Caco-2 (cell line): ENCODE results near the gene CALHM2. TPM values are rescaled to one million over a fixed set of nuclear protein-coding genes. Genes with fewer than 3 reads are reported as not detected.

ENCODE experiments used
- BruUV-seq: library from RNA; stranded (reverse); fragments of 400-500 nt; replicated peaks from 2 replicates; lab custom pipeline; 2021; lab: Mats Ljungman, UMichigan
- CTCF ChIA-PET: fragments of 300-600 bp; sonication (Branson Sonifier 250); formaldehyde crosslinking; loops from one replicate; lab custom pipeline; 2022; ENCODE audit warnings: antibody characterized with exemption; lab: Charles Lee
- POLR2A ChIA-PET: fragments of 300-600 bp; sonication (Branson Sonifier 250); formaldehyde crosslinking; loops from one replicate; lab custom pipeline; 2022; ENCODE audit warnings: antibody characterized with exemption; lab: Charles Lee
- DNase-seq, 2 experiments: peaks; one replicate each; pipeline versions ENCODE4 v3.0.0 to v3.0.0-alpha.2; 2020 to 2022
- H3K27me3 ChIP-seq: replicated peaks from 2 replicates; pipeline ENCODE4 v1.6.0; 2011; ENCODE audit warnings: low read length; ENCODE audit not compliant: control insufficient read depth, insufficient read depth
- H3K36me3 ChIP-seq: 2 replicates; pipeline ENCODE4 v1.5.1; 2011; ENCODE audit warnings: low read length; ENCODE audit not compliant: control insufficient read depth, insufficient read depth
- H3K4me1 ChIP-seq: fragments of 250-450 bp; sonication (Bioruptor Pico); 2 replicates; pipeline ENCODE4 v1.5.1; 2020; ENCODE audit warnings: mild to moderate bottlenecking
- H3K4me3 ChIP-seq: 2 replicates; pipeline ENCODE4 v1.5.1; 2011; ENCODE audit warnings: low read depth, mild to moderate bottlenecking, control low read depth, low read length
- H3K9me3 ChIP-seq: fragments of 250-450 bp; sonication (Bioruptor Pico); 2 replicates; pipeline ENCODE4 v1.5.1; 2020; ENCODE audit warnings: mild to moderate bottlenecking, moderate library complexity
- H3K27ac Mint-ChIP-seq: one replicate; pipeline ENCODE4 v1.8.0; 2022; ENCODE audit warnings: mixed read lengths; ENCODE audit not compliant: unreplicated experiment
- H3K27me3 Mint-ChIP-seq: one replicate; pipeline ENCODE4 v1.8.0; 2022; ENCODE audit warnings: mixed read lengths; ENCODE audit not compliant: insufficient read depth, unreplicated experiment
- H3K36me3 Mint-ChIP-seq: one replicate; pipeline ENCODE4 v1.8.0; 2022; ENCODE audit warnings: mild to moderate bottlenecking, mixed read lengths; ENCODE audit not compliant: insufficient read depth, unreplicated experiment
- H3K4me1 Mint-ChIP-seq: one replicate; pipeline ENCODE4 v1.8.0; 2022; ENCODE audit warnings: low read depth, mixed read lengths; ENCODE audit not compliant: unreplicated experiment
- H3K4me3 Mint-ChIP-seq: one replicate; pipeline ENCODE4 v1.8.0; 2022; ENCODE audit warnings: mild to moderate bottlenecking, moderate library complexity, mixed read lengths; ENCODE audit not compliant: unreplicated experiment
- H3K9me3 Mint-ChIP-seq: one replicate; pipeline ENCODE4 v1.8.0; 2022; ENCODE audit warnings: mixed read lengths; ENCODE audit not compliant: unreplicated experiment
- intact Hi-C: fragments of 100-400 bp; cut with micrococcal nuclease; formaldehyde crosslinking; loops from one replicate; pipeline ENCODE4 v1.10.0; 2022; ENCODE audit not compliant: unreplicated experiment
- total RNA-seq: library from RNA; stranded (reverse); gene quantifications from 2 replicates; pipeline ENCODE4 v1.2.3, GENCODE V29; 2022
- TF ChIP-seq, protein P1 (sequence below), 2 experiments: fragments of 200-600 bp in 1 of 2; IDR thresholded peaks; 1 replicate in 1 of 2; 2 replicates in 1 of 2; pipeline versions ENCODE4 v1.5.1 to v1.8.0; 2011 to 2022; ENCODE audit warnings: antibody characterized with exemption in 1 of 2, control low read depth in 1 of 2, inconsistent platforms in 1 of 2, low read depth in 1 of 2, low read length in 1 of 2, mild to moderate bottlenecking in 1 of 2, moderate library complexity in 1 of 2; ENCODE audit not compliant: insufficient read depth in 1 of 2, severe bottlenecking in 1 of 2, unreplicated experiment in 1 of 2

The CALHM2 gene
- total RNA-seq, 1 experiment from 2014 or later, result 0.52 TPM

DNA sequence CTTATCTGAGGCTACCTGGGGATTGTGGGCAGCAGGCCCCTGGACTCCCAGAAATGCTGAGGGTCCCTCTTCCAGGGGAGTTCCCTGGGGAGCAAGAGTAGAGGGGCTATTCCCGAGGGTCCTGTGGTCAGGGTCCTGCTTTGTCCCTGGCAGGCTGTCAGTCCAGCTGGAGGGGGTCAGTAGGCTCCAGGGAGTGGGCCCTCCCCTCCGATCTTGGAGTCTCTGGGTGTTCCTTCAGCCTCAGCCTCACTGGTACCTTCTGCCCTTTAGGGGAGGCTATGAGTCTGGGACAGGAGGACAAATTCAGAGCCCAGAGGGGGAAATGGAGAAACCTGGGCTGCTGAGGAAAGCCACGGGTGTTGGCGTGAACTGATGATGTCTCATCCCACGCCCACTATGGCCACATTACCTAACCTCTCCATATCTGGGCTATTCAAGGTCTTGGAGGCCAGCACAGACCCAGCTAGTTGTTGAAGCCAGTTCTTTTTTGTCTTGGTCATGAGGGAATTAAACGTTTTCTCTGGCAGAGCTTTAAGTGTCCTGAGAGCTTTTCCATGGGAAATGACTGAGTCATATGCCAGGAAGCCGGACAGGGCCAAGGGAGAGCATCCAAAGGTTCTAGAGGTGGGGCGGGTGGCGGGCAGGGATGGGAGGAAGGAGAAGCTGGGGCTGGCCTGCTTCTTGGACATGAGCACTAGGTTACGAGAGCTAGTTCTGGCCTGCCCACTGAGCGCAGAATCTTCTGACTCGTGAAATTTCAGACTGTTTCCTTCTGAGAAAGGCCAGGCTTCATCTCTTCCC, 6.2 kb downstream of the CALHM2 start:
- Mint-ChIP-seq H3K27ac (no peak overlapping the region), H3K27me3 (no peaks in the 10 kb centered on the region), H3K9me3 (no peaks in the 10 kb centered on the region), H3K4me3 (no peak overlapping the region), H3K36me3 (peaks cover 46% of the 10 kb centered on the region), H3K4me1 (no peaks in the 10 kb centered on the region)
- BruUV-seq, result TSS peak; percentile 60
- POLR2A ChIA-PET, result no interaction called here
- Histone ChIP-seq H3K9me3 (no peaks in the 10 kb centered on the region), H3K4me1 (no peaks in the 10 kb centered on the region), H3K27me3 (no peaks in the 10 kb centered on the region), H3K36me3 (peaks cover 7% of the 10 kb centered on the region), H3K4me3 (no peak overlapping the region)
- no peak for DNase-seq
- CTCF ChIA-PET, result no interaction called here
- TF ChIP-seq, protein P1, sequence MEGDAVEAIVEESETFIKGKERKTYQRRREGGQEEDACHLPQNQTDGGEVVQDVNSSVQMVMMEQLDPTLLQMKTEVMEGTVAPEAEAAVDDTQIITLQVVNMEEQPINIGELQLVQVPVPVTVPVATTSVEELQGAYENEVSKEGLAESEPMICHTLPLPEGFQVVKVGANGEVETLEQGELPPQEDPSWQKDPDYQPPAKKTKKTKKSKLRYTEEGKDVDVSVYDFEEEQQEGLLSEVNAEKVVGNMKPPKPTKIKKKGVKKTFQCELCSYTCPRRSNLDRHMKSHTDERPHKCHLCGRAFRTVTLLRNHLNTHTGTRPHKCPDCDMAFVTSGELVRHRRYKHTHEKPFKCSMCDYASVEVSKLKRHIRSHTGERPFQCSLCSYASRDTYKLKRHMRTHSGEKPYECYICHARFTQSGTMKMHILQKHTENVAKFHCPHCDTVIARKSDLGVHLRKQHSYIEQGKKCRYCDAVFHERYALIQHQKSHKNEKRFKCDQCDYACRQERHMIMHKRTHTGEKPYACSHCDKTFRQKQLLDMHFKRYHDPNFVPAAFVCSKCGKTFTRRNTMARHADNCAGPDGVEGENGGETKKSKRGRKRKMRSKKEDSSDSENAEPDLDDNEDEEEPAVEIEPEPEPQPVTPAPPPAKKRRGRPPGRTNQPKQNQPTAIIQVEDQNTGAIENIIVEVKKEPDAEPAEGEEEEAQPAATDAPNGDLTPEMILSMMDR (IDR thresholded peaks at IDR 0.05; ENCODE audit: insufficient read depth in 1 of 2, low read depth in 1 of 2, low read length in 1 of 2, severe bottlenecking in 1 of 2, unreplicated experiment in 1 of 2), result no peak
- intact Hi-C loops, result no loop called here

DNA sequence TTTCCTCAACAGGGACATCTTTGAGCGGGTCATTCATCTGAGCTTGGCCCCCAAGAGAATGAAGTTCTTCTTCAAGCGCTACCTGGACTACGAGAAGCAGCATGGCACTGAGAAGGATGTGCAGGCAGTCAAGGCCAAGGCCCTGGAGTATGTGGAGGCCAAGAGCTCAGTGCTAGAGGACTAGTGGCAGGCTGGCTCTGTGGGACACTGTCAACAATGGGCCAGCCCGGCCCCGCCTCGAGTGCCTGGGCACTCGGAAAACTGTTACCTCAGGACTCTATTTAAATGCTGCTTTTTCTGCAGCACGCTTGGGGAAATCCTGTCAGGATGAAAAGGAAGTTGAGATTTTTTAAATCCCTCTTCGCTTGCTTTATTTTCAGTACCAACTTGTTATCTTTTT, 6.8 kb downstream of the CALHM2 start:
- POLR2A ChIA-PET, result no interaction called here
- CTCF ChIA-PET, result no interaction called here
- no peak overlapping the region for H3K27ac Mint-ChIP-seq
- no peak overlapping the region for H3K4me3 ChIP-seq
- H3K36me3 ChIP-seq, result peaks cover 8% of the 10 kb centered on the region
- no peaks in the 10 kb centered on the region for H3K9me3 ChIP-seq
- DNase-seq, result no peak
- no peaks in the 10 kb centered on the region for H3K27me3 Mint-ChIP-seq
- TF ChIP-seq, protein P1 (IDR thresholded peaks at IDR 0.05; ENCODE audit: insufficient read depth in 1 of 2, low read depth in 1 of 2, low read length in 1 of 2, severe bottlenecking in 1 of 2, unreplicated experiment in 1 of 2), result no peak
- peaks cover 52% of the 10 kb centered on the region for H3K36me3 Mint-ChIP-seq
- no peaks in the 10 kb centered on the region for H3K27me3 ChIP-seq
- no peak overlapping the region for H3K4me3 Mint-ChIP-seq
- intact Hi-C loops, result no loop called here
- H3K9me3 Mint-ChIP-seq, result no peaks in the 10 kb centered on the region
- H3K4me1 ChIP-seq, result no peaks in the 10 kb centered on the region
- no TSS peak for BruUV-seq
- H3K4me1 Mint-ChIP-seq, result no peaks in the 10 kb centered on the region

DNA sequence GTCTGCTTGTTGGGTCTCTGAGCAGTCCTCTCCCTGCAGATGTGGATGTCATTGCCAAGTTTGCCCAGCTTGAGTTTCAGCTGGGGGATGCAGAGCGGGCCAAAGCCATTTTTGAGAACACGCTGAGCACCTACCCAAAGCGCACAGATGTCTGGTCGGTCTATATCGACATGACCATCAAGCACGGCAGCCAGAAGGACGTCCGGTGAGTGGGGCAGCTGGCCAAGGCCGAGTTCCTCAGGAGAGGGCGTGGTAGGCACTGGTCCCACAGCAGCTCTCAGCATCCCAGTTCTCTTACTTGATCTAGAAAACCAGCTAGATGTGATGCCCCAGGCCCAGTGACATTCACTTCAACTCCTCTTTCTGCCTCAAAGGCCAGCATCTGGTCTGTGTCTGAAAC, 7.7 kb downstream of the CALHM2 start:
- peaks cover 61% of the 10 kb centered on the region for H3K36me3 Mint-ChIP-seq
- no peaks in the 10 kb centered on the region for H3K4me1 Mint-ChIP-seq
- H3K36me3 ChIP-seq, result peaks cover 8% of the 10 kb centered on the region
- DNase-seq, result no peak
- H3K27ac Mint-ChIP-seq, result no peak overlapping the region
- H3K27me3 Mint-ChIP-seq, result no peaks in the 10 kb centered on the region
- POLR2A ChIA-PET, result no interaction called here
- TF ChIP-seq, protein P1 (IDR thresholded peaks at IDR 0.05; ENCODE audit: insufficient read depth in 1 of 2, low read depth in 1 of 2, low read length in 1 of 2, severe bottlenecking in 1 of 2, unreplicated experiment in 1 of 2), result no peak
- H3K4me1 ChIP-seq, result no peaks in the 10 kb centered on the region
- H3K4me3 ChIP-seq, result no peak overlapping the region
- no peaks in the 10 kb centered on the region for H3K9me3 Mint-ChIP-seq
- intact Hi-C loops, result no loop called here
- no TSS peak for BruUV-seq
- H3K4me3 Mint-ChIP-seq, result no peak overlapping the region
- no peaks in the 10 kb centered on the region for H3K9me3 ChIP-seq
- CTCF ChIA-PET, result no interaction called here
- no peaks in the 10 kb centered on the region for H3K27me3 ChIP-seq
